GM19043 (cell line): ENCODE data around the gene FGG.

Experiments used
- ATAC-seq: cut with Tn5 transposase; IDR thresholded peaks from one replicate; pipeline ENCODE4 v1.9.1; 2021; ENCODE audit warnings: low read depth; ENCODE audit not compliant: unreplicated experiment

FGG gene

DNA sequence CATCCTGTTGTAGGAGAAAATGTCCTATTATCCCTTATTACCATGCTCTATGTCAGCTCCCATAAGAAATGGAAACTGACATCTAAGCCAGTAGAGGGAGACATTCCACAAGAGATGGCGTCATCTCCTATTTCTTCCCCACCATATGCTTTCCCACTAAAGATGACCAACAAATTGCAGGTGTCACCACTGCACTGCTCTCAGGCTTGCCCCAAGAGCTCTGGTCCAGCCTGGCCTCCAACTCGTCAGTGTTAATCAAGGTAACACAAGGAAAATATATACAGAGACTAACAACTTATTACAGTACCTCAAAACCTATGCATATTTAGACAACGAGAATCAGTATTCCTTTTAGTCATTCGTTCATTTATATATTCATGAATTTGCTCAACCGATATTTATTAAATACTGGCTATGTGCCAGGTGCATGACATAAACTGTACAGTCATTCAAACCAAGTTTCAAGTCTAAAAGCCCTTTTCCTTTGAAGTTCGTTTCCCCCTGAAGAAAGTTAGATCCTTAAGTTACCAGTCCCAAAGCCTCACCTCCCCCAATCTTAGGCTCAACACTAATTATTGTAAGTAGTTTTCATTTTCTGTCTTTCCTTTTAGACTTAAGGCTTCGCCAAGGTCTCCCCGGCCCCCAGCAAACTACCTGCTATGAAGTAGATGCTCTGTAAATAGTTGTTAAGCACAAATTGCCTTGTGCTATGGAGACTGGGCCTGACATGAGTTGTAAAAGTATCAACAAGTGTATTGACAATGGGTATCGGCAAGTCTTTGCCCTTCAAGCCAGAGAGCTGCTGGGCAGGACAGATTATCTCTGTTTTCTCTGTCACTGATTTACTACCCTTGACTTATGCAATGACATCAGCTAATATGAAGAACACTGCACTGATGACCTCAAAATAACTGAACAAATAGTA lies 52.7 kb downstream of the FGG start:
- ATAC-seq = peak; percentile 78

DNA sequence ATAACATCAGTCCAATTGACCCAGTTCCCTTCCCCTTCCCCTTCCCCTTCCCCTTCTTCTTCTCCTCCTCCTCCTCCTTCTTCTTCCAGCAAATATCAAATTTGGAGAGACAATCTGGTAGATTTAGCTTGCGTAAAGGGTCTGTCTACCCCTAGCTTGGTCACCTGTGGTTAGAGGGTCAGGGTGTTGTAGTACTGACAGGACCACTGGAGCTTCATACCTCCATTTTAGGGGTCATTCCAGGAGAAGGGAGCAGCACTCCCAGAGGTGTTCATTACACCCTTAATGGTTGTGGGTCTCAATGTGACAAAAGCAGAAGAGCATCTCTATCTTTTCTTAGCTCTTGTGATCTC lies 53.3 kb downstream of the FGG start:
- ATAC-seq = peak; percentile 10
